Activated CD8-positive, alpha-beta memory T cell treated with anti-CD3 and anti-CD28 coated beads, Interleukin-2, amount 50 U/mL, for 1 hour (primary cell): ENCODE data around the gene KCTD16.

Source experiments
- DNase-seq: peaks from one replicate; pipeline ENCODE4 v3.0.0-alpha.2; 2020; ENCODE audit errors: extremely low read depth

KCTD16 gene

DNA sequence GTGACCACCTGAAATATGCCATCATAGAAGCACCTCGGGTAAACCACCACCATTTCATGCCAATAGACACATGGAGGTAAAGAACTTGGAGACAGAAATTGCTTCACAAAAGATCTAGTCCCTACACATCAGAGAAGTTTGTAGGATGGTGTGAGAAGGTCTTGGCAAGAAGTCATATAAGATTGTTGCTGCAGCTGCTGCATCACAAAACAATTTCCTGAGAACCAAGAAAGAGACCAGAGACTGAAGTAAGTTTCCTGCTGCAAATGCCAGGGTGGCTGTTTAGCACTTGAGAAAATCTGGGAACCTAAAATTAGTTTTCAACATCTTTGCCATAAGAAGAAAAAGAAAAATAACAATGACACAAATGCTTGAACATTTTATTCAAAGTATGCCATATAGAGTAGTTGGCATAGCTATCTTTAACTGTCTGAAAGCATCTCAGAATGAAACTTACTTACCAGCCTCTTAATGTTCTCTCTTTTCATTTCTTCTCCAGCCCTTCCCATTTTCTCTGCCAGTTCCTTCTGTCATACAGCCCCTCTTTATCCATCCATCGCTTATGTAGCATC is 114.3 kb downstream of the KCTD16 start:
- no peak for DNase-seq

DNA sequence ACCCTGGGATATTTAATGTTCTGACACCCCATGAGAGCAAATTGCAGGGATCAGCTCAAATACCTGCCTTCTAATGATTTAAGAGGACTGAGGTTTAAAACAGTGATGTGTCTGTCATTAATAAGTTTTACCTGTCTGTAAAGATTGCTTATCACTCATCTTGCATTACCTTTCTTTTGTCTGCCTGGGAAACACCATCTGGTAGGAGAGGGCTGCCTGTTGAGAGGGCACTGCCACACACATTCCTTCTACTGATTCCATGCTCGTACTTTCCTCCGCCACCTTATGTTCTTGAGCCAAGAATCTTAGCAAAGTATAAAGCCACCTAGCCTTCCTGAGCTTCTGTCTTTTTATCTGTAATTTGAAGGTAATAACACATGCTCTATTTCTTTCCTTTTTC is 118.6 kb downstream of the KCTD16 start:
- no peak for DNase-seq

DNA sequence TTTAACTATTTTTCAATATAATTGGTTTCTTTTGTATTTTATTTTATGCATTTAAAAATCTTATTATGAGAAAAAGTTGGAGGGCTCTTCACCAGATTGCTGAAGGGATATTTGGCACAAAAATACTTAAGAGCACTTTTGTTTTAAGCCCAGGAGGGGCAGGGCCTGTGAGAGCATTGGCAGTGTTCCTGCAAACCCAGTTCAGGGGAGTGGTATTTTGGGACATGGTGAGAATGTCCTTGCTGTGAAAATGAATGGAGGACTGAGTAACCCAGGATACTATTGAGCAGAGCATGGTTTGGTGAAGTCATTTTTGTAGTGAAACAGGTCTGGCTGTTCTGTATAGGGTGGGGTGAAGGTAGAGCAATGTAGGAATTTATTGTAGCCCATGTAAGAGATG is 121.4 kb downstream of the KCTD16 start:
- no peak for DNase-seq

DNA sequence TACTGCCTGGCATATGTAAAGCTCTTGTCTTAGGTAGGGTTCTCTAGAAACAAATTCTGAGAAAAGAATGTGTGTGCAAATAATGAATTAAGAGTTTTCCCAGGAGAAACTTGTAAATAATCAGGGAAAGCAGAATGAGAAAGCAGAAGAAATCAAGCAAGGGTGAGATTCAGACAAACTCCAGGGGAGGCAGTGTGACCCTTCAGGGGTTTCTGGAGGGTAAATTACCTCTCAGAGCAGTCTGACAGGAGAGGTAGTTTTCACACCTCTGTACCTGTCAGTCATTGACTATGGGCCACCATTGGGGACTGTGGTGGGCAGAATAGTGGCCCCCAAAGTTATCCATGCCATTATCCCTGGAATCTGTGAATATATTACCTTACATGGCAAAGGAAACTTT is 124.6 kb downstream of the KCTD16 start:
- no peak for DNase-seq

DNA sequence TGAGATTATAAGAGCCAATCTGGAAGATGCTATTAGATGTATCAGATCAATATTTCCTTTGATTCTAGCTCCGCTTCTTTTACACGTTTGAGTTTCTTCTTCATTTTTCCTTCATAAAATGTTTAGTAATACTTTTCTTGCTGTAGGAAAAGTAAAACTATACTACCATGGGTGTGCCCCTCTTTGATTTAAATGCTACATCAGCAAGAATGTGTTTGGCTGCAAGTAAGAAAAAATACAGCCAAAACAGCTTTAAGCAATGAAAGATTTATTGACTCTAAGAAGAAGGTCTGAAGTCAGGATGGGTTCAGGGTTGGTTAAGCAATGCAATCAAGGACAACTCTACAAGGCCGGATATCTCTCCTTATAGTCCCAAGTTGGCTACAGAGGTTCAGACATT is 126.4 kb downstream of the KCTD16 start:
- no peak for DNase-seq

DNA sequence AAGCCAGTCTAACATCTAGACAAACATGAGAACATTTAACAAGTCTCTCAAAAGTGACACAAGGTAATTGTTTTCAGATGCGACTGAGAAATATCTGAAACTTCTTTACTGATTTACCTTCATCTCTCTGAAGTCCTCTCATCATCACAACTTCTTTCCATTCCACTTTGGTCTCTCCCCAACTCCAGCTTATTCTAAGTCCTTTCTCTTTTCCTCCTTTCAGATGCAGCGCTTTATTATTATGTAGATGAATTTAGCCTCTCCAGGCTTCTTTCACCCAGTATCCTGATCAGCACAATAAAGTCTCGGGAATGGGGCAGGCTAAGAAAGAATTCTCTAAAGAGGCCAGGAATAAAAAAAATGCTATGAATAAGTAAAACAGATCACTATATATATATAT is 128.0 kb downstream of the KCTD16 start:
- DNase-seq: no peak

DNA sequence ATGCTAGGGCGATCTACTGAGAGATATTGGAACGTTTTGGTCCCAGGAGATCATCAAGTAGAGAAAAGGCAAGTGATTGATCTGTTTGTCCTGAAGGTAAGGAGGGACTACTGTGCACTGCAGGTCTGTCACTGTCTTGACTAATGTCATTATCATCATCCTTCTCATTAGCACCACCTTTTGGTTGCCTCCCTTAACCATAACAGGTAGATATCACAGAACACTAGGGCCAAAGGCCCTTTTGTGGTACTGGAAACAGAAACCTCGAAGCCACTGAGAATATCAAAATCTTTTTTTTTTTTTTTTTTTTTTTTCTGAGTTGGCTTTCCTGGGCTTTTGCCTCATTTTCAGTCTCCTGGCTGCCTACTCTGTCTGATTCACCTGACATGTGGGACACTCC is 134.0 kb downstream of the KCTD16 start:
- no peak for DNase-seq

DNA sequence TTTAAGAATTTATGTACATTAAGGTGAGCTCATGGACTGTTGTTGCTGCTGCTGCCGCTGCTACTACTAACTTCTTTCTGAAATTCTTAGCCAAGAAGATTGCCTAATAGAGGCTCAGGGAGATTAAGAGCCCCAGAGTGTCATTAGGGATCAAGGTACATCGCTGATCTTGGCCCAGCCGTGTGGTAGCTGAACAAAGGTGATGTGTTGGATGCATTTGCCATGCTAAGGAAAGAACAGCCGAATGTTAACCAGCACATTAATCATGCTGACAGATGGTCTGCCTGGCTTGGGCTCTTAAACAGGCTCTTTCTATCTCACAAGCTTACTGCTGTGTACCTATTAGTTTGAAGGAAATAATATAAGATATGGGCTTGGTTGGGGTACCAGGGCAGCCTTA is 137.1 kb downstream of the KCTD16 start:
- no peak for DNase-seq

DNA sequence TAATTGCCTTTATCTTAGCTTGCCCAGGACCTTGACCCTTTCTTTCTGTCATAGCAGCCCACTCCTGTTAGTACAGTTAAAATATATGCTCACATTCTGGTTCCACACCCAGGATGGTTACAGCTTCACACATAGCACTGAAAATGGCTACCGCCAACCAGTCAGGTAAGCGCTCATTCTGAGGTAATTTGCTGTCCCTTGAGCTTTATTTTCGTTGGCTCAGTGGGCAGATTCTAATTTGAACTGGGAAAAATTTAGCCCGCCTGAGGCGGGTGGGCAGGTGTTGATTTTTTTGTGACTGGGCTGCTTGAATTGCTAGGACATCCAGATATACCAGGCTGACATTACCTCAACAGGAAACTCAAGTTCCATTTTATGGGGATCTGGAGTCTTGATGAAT is 137.5 kb downstream of the KCTD16 start:
- no peak for DNase-seq

DNA sequence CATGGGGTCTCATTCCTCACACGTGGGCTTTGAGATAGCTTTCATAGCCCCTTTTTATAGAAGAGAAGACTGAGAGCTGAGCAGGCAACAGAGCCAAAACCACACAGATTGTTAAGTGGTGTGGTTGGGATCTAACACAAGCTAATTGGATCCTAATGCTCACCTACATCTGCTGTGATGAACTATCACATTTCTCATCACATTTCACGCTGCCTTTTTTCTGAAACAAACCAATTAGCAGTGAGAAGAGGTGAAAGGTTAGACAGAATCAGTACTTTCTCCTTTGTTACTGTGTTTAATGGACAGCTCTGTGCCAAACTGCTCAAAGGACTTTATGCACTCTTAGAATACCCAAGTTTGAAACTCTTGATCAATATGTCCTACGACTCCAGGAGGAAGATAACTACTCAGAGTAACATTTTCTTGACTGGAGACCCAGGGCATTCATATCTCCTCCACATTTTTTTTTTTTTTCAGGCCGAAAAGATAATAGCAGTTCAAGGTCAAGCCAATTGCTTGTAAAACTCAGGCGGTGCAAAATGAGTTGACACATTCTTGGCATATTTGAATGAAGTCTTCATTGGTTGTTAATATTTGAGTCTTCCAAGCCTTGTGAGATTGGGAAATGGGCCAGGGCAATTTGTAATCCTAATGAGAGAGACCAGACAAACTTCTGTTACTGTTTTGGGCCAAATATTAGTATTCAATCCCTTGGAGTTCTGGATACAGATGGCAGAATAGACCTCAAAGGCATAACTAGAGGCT is 138.4 kb downstream of the KCTD16 start:
- DNase-seq: no peak

DNA sequence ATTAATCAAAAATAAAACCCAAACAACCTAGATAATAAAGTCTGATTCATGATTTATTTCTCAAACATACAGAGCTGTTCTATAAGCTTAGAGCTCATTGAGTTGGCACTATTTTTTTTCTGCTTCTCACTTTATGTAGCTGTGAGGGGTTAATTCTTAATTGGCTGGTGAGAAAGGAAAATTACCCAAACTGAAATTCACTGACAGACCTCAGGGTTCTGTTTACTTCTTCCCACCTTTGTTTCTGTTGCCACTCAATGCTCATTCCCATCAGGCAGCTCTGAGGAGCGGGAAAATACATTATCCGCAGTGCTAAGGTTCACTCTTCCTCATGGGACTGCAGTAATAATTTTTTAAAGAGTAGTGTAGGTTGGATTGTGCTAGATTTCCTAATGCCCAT is 139.9 kb downstream of the KCTD16 start:
- DNase-seq: no peak

DNA sequence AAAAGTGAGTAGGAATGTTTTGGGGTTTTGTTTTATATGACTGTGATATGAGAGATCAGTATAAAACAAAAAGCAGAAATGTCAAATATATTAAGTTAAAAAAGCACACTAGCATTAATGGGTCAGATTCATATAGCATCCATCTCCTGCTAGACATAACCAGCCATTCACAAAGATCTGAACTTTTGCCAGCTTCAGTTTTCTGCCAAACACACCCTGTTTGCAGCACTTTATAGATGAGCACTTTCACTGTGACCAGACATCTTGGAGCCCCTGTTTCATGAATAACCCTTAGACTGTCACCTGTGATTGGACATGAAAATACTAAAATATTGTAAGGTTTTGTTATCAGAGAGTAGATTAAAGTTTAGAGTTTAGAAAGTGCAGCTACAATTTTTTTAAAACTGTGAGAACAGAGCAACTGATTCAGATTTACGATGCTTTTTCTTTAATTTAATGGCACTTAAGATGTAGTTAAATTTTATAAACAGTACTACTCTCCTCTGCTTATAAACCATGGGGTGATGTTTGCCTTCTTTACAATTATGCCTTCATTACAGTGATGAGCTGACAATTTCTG is 142.6 kb downstream of the KCTD16 start:
- no peak for DNase-seq

DNA sequence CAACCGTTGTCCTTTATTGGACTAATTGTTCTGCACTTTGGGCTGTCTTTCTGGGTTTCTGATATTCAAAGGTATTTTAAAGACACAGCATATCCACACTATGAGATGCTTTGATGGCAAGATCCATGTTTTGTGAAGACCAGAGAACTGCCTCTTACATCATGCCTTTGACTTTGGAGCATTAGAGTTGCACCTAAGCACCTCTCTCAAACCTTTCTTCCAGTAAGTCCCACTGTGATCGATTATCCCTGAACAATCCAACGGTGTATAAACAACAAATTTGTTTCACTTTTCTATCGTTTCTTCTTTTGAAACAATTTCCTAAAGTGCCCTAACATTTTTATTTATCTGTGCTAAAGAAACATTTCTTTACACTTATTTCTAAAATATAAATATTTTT is 144.4 kb downstream of the KCTD16 start:
- no peak for DNase-seq

DNA sequence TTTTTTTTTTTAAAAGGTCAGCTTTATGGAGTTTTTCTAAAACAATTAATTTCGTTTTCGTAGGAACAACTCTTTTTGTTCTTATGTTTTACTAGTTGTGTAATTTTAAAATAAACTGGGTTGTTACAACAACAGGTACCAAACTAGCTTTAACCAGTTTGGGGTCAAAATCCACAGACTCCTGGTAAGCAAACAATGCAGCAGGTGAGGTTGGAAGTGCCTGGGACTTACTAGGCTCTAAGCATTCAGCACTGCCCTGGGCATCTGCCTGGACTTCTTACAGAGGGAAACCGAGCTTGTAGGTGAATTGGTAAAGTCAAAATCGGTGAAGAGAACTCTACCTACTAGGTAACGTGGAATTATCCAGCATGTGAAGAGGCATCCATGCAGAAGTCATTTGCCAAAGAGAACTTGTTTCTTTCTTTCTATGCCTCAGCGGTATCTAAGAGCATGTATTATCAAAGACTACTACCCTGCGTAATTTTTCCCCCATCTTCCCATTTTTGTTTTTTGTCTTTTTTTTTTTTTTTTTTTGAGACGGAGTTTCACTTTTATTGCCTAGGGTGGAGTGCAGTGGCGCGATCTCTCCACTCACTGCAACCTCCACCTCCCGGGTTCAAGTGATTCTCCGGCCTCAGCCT is 145.4 kb downstream of the KCTD16 start:
- DNase-seq: no peak

DNA sequence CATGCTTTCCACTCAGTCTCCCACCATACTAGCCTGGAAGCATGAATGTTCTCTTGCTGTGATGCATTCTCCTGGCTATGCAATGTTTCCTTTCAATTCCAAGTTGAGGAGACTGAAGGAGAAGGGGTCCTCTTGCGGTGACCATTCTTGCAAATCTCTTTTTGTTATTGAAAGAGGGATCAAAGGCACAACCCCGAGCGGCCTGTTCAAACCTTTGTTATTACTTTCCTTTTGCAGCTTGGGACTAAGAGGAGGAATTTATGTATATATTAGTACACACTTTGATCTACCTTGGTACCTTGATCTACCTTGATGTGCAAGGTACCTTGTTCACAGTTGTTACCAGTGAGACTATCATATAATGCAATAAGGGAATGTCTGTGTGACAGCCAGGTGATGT is 147.3 kb downstream of the KCTD16 start:
- no peak for DNase-seq

DNA sequence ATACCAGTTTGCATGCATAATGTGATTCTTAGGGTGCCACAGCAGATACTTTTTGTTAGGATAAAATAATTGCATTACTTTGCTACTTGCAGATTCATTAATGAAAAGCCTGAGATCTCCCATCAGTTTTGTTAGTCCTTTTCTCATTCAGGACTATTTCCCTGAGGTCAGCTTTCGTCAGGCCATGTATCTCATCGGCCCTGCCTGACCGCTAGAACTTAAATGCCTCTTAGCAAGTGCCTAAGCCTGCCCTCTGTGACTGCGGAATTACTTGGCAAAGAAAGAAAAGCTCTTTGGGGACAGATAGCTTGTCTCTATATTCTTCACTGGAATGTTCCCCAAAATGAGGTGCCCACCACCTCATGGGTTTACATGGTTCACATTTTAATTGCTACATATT is 147.8 kb downstream of the KCTD16 start:
- DNase-seq: no peak

DNA sequence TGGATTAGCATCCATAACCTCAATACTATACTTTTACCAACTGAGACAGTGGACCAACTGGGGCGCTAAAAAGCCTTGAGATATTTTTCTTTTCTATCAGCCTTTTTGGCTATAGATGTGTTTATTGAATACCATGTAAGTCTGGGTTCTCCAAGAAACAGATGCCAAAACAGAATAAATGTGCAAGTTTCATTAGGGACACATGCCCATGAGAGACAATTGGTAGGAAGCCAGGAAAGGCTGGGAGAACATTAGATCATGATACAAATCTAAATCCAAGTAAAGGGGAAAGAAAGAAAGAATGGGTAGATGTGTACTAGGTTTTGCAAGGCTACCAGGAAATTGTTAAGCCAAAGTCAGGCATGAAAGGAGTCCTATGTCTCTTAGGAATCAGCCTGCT is 152.5 kb downstream of the KCTD16 start:
- no peak for DNase-seq

DNA sequence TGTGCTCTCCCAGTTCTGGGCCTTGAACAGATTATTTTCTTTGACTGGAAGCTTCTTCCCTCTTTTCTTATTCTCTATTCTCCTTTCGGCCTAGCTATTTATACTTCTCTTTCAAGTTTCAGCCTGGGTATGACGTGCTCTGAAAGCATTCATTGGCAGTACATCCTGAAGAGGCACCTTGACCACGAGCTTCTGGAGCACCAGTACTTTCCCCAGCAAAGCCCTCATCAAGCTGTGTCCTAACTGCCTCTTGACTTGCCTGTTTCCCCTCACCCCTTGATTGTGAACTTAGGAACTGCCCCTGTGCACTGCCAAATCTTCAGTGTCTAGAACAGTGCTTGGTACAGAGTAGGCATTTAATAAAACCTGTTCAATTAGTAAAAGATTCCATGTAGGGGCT is 154.9 kb downstream of the KCTD16 start:
- no peak for DNase-seq

DNA sequence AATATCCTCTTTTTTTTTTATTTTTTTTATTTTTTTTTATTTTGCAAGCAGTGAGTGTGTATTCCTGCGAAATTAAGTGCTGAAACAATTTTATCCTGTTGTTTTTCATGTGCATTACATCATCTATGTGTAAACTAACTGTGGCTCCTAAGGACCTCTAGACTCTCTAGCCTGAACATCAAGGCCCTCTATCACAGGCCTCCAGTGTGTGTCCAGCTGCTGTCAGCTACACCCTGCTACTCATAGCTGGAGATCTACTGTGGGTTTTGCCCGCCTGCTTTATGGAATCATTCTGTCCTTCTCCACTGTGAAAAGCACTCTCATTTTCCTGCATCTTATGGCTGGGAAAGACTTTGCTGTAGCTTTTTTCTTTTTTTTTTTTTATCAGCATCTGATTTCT is 157.8 kb downstream of the KCTD16 start:
- no peak for DNase-seq

DNA sequence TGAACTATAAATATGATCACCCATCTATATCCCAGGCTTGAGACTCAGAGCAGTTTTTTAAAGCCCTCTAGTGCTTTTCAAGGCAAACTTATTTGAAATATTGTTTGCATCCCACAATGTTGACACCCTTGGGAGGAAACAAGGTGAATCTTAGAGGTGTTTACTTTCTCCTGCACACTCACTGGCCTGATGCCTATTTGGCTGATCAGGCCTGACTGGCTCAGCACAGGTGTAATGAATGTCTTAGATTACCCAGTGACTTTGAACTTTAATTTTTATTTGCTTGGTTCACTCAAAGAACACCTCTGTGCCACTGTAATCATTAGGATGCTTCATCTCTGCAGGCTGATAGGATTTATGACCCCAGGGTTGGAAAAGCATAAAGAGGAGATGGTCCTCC is 158.3 kb downstream of the KCTD16 start:
- DNase-seq: no peak

DNA sequence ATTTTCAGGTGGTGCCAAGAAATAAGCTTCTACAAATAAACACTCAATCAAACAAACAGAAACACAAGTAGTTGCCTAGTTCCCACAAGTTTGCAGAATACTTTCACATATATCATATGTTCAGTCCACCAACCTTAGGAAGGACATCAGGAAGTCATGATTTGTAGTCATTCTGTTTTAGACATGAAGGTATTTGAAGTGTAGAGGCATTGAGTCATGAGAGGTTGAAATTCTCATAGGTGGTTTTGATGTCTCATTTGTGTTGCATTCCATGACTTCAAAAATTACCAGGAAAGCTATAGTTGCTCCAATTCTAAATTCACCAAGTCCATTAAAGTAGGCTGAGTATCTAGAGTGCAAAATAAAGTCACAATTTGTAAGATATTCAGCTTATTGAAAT is 159.0 kb downstream of the KCTD16 start:
- no peak for DNase-seq

DNA sequence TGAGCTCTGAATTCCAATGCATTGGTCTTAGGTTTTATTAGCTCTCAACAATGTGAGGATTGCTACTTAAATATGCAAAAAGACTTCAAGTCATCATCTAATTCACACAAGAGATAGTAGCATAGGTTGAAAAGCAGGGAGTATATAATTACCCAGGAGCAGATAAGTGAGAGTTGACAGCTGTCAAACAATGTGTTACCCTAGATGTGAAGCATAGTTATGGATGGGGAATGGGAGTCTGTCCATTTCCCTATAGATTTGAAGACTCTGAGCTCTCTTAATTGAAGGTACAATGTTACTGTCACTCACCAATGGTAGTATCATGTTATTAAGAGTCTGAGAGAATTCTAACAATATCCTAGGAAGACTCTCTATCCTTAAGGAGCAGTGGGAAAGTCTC is 160.7 kb downstream of the KCTD16 start:
- no peak for DNase-seq

DNA sequence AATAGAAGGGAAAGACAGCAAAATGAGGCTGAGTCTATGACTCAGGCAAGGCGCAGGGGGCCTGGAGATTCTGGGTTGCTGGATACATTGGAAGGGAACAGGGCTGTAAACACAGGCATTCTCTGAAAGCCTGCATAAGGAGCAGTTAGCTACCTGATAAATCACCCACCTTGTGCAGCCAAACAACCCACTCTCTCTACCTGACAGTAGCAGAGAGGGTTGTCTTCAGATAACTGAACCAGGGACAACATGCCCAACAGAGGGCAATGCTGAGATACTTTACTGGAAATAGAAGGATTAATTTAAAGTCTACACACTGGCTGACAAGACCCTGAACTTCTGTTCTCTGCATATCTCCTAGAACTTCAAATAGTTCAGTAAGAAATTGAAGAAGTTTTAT is 161.6 kb downstream of the KCTD16 start:
- no peak for DNase-seq
